Epithelial cell of esophagus (primary cell): ENCODE results near the gene DDC.

Source experiments
- DNase-seq: peaks from one replicate; pipeline ENCODE4 v3.0.0; 2010; ENCODE audit warnings: low read depth
- H3K4me3 ChIP-seq: 2 replicates; pipeline ENCODE4 v1.5.1; 2011; ENCODE audit warnings: mild to moderate bottlenecking, low read length, control low read depth
- CTCF ChIP-seq: IDR thresholded peaks from 2 replicates; pipeline ENCODE4 v1.5.1; 2011; ENCODE audit warnings: low read depth, mild to moderate bottlenecking, low read length, control low read depth, inconsistent platforms; ENCODE audit not compliant: insufficient read depth; ENCODE audit errors: missing control alignments

DDC gene

GRCh38 chr7:50416527-50417182 is 148.6 kb downstream of the DDC start:
- H3K4me3 ChIP-seq = no peak overlapping the region
- TF ChIP-seq CTCF = no peak
- DNase-seq = no peak

- no peak for DNase-seq
- TF ChIP-seq CTCF = no peak
- no peak overlapping the region for H3K4me3 ChIP-seq
Observed at GRCh38 chr7:50415844-50416364, 149.3 kb downstream of the DDC start.

DNA sequence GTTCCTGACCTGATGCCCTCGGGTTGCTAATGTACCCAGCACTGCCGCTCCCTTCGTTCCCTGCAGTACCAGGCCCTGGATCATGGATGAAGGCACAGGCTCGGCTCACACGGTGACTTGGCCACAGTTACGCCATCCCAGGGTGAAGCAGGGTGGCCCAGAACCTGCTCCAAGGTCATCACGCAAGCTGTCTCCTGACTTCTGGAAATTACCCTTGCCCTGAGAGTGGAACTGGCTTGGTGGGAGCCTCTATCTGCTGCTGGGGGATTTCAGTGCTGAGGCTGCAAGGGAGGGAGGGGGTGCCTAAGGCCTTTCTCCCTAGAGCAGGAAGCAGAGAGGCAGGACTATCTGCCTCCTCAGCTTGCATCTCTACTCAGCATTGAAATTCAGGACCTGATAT is 151.6 kb downstream of the DDC start:
- TF ChIP-seq CTCF = no peak
- DNase-seq = no peak
- no peak overlapping the region for H3K4me3 ChIP-seq

DNA sequence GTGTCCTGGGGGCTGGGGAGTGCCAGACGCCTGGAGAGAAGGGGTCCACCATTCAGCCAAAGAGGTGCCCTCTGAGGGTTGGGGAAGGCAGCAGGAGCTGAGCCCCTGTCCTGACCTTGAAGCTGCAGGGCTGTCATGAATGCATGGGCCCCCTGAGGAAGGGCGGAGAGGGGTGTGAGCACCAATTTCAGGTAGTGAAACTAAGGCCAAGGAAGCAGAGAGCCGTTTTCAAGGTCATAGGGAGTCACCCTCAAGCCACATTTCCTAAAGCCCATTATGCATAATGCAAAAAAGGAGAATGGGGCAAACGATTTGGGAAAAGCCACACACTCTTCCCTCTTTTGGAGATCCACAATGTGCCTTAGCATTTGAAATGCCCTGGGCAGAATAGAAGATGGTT is 152.2 kb downstream of the DDC start:
- no peak for TF ChIP-seq CTCF
- no peak for DNase-seq
- H3K4me3 ChIP-seq = no peak overlapping the region

DNA sequence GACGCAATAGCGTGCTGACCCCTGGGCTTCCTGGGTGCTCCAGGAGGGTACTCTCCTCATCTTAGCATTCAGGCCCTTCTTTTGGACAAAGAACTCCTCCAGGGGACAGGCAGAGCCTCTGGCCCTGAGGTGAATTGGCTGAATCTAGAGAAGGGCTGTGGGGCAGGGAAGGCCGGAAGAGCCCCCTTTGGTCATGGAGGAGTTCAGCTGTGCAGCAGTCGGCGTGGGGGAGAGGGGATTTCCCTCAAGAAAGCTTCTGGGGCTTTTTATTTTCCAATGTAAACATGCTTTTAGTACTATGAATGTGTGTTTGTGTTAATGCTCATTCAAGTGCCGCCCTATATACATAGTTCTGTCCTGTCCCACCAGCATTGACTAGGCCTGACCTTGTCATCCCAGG is 153.9 kb downstream of the DDC start:
- H3K4me3 ChIP-seq = no peak overlapping the region
- no peak for TF ChIP-seq CTCF
- no peak for DNase-seq

- TF ChIP-seq CTCF = no peak
- DNase-seq = no peak
Observed at GRCh38 chr7:50409856-50410745, 155.1 kb downstream of the DDC start.

More at GRCh38 chr7:50409856-50410745, 155.1 kb downstream of the DDC start:
- H3K4me3 ChIP-seq = no peak overlapping the region
